Upper lobe of left lung (tissue), 4 donors: Measurements from ENCODE around the gene AXIN2.

ENCODE experiments used
- CTCF ChIP-seq, 6 experiments: fragments of 450-650 bp in 4 of 6; fragments of 200-600 bp in 2 of 6; sonication (generic) in 2 of 6; IDR thresholded peaks; one replicate each; pipeline ENCODE4 v1.5.1; 2016 to 2019; ENCODE audit warnings: antibody characterized with exemption in 6 of 6
- POLR2A ChIP-seq, 4 donors: fragments of 450-650 bp; IDR thresholded peaks; one replicate each; pipeline ENCODE4 v1.5.1; 2016 to 2017; ENCODE audit warnings: antibody characterized with exemption in 4 of 4, mild to moderate bottlenecking in 2 of 4

GRCh38 chr17:65553009-65553645 lies 8.3 kb downstream of the AXIN2 start:
- TF ChIP-seq POLR2A (IDR thresholded peaks at IDR 0.05) (no peak), CTCF (IDR thresholded peaks at IDR 0.05) (no peak)
